GM23338 (cell line): ENCODE measurements around the gene THBS2.

Experiments
- CREB1 ChIP-seq: fragments of 250-450 bp; sonication (Bioruptor Pico); IDR thresholded peaks from 2 replicates; pipeline ENCODE4 v1.5.0; 2020; ENCODE audit warnings: low read depth, mild to moderate bottlenecking, moderate library complexity
- ETS1 ChIP-seq: IDR thresholded peaks from 2 replicates; pipeline ENCODE4 v1.6.1; 2016; ENCODE audit warnings: antibody characterized with exemption
- EZH2 ChIP-seq: fragments of 200-600 bp; sonication (generic); IDR thresholded peaks from one replicate; pipeline ENCODE4 v1.8.0; 2017; ENCODE audit warnings: antibody characterized with exemption, mild to moderate bottlenecking, low read depth; ENCODE audit not compliant: unreplicated experiment
- EZH2phosphoT487 ChIP-seq: fragments of 200-600 bp; sonication (generic); IDR thresholded peaks from one replicate; pipeline ENCODE4 v1.8.1; 2018; ENCODE audit warnings: antibody characterized with exemption; ENCODE audit not compliant: unreplicated experiment
- JUNB ChIP-seq: IDR thresholded peaks from one replicate; pipeline ENCODE4 v1.6.1; 2016; ENCODE audit warnings: antibody characterized with exemption; ENCODE audit not compliant: unreplicated experiment
- POLR2AphosphoS5 ChIP-seq: IDR thresholded peaks from 2 replicates; pipeline ENCODE4 v1.6.1; 2016; ENCODE audit warnings: antibody characterized with exemption, low read depth
- REST ChIP-seq: IDR thresholded peaks from one replicate; pipeline ENCODE4 v1.6.1; 2018; ENCODE audit warnings: antibody characterized with exemption; ENCODE audit not compliant: unreplicated experiment
- TF ChIP-seq, protein P1 (sequence below), 2 experiments: fragments of 200-600 bp in 1 of 2; sonication (generic) in 1 of 2; conservative IDR thresholded peaks; 2 replicates each; pipeline versions ENCODE4 v1.5.1 to v1.6.1; 2016 to 2017; ENCODE audit warnings: antibody characterized with exemption in 2 of 2, low read depth in 2 of 2, mild to moderate bottlenecking in 2 of 2, moderate library complexity in 1 of 2

- TF ChIP-seq, protein P1, sequence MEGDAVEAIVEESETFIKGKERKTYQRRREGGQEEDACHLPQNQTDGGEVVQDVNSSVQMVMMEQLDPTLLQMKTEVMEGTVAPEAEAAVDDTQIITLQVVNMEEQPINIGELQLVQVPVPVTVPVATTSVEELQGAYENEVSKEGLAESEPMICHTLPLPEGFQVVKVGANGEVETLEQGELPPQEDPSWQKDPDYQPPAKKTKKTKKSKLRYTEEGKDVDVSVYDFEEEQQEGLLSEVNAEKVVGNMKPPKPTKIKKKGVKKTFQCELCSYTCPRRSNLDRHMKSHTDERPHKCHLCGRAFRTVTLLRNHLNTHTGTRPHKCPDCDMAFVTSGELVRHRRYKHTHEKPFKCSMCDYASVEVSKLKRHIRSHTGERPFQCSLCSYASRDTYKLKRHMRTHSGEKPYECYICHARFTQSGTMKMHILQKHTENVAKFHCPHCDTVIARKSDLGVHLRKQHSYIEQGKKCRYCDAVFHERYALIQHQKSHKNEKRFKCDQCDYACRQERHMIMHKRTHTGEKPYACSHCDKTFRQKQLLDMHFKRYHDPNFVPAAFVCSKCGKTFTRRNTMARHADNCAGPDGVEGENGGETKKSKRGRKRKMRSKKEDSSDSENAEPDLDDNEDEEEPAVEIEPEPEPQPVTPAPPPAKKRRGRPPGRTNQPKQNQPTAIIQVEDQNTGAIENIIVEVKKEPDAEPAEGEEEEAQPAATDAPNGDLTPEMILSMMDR (conservative IDR thresholded peaks at IDR 0.05; ENCODE audit: low read depth in 2 of 2): no peak
- TF ChIP-seq CREB1 (CRISPR knock-in tag) (no peak), EZH2 (no peak), REST (no peak), POLR2AphosphoS5 (no peak), ETS1 (no peak), EZH2phosphoT487 (no peak), JUNB (no peak)
Observed at GRCh38 chr6:169244684-169245383, 8.8 kb downstream of the THBS2 start.
